Smooth muscle cell of the coronary artery (primary cell): ENCODE measurements around the gene PDGFA. TPM values are rescaled to one million over a fixed set of nuclear protein-coding genes. Genes with fewer than 3 reads are reported as not detected.

Experiments
- total RNA-seq: library from RNA; depleted of rRNA; stranded (reverse); fragments of >200 nt; gene quantifications from 2 replicates; pipeline ENCODE4 v1.2.3, GENCODE V29; 2014; ENCODE audit warnings: low replicate concordance

Gene PDGFA
- total RNA-seq = 17.9 and 122 TPM in 2 replicates

GRCh38 chr7:519484-520390 is at the start of gene PDGFA:
PDGFA (minus strand) TSS chr7:519846; CDS start chr7:519001, 845 bp downstream.

Other genes starting within 250 kb of the PDGFA start
- not detected in 2 replicates for gene FOXL3, start 229.7 kb downstream of the PDGFA start, total RNA-seq
- gene DNAAF5, start 206.9 kb upstream of the PDGFA start, total RNA-seq = 9.2 and 9.8 TPM in 2 replicates
- 14.9 and 26.8 TPM in 2 replicates for gene PRKAR1B, start 207.4 kb upstream of the PDGFA start, total RNA-seq